NCI-H2227 (cell line): ENCODE results near the gene FBN2.

Experiments used
- DNase-seq: peaks from one replicate; lab custom pipeline; 2025; ENCODE audit not compliant: unreplicated experiment; lab: John Stamatoyannopoulos, UW

The FBN2 gene

GRCh38 chr5:128257076-128257475 is 281.0 kb downstream of the FBN2 start:
- no peak for DNase-seq

GRCh38 chr5:128254789-128255188 is 283.3 kb downstream of the FBN2 start:
- no peak for DNase-seq

- DNase-seq: no peak
Measured at GRCh38 chr5:128253880-128254279, 284.2 kb downstream of the FBN2 start.

- no peak for DNase-seq
Measured at GRCh38 chr5:128253161-128253560, 284.9 kb downstream of the FBN2 start.

- no peak for DNase-seq
Measured at GRCh38 chr5:128252756-128253155, 285.3 kb downstream of the FBN2 start.

GRCh38 chr5:128252196-128252595 is 285.8 kb downstream of the FBN2 start:
- no peak for DNase-seq

GRCh38 chr5:128245974-128246373 is 292.1 kb downstream of the FBN2 start:
- no peak for DNase-seq

GRCh38 chr5:128243958-128244582 is 294.0 kb downstream of the FBN2 start:
- DNase-seq: no peak

- no peak for DNase-seq
Measured at GRCh38 chr5:128241051-128241695, 296.9 kb downstream of the FBN2 start.

GRCh38 chr5:128237546-128237945 is 300.5 kb downstream of the FBN2 start:
- no peak for DNase-seq

- DNase-seq: no peak
Measured at GRCh38 chr5:128237000-128237399, 301.0 kb downstream of the FBN2 start.

- DNase-seq: no peak
Measured at GRCh38 chr5:128236334-128236733, 301.7 kb downstream of the FBN2 start.

GRCh38 chr5:128234928-128235641 is 303.0 kb downstream of the FBN2 start:
- DNase-seq: no peak

GRCh38 chr5:128228521-128228920 is 309.5 kb downstream of the FBN2 start:
- DNase-seq: no peak

GRCh38 chr5:128228008-128228407 is 310.0 kb downstream of the FBN2 start:
- DNase-seq: no peak

- DNase-seq: no peak
Measured at GRCh38 chr5:128225245-128226030, 312.6 kb downstream of the FBN2 start.

- DNase-seq: no peak
Measured at GRCh38 chr5:128224336-128224735, 313.7 kb downstream of the FBN2 start.

- no peak for DNase-seq
Measured at GRCh38 chr5:128220841-128221240, 317.2 kb downstream of the FBN2 start.

- DNase-seq: no peak
Measured at GRCh38 chr5:128216860-128217531, 321.0 kb downstream of the FBN2 start.

- no peak for DNase-seq
Measured at GRCh38 chr5:128216285-128216684, 321.8 kb downstream of the FBN2 start.

GRCh38 chr5:128213833-128214232 is 324.2 kb downstream of the FBN2 start:
- DNase-seq: no peak
